Islet precursor cell (in vitro differentiated cells): ENCODE results near the gene TNFSF9.
"Not testable (repeated sequence)": the region's sequence is repeated elsewhere in the genome, so short reads cannot be mapped to it uniquely, and the experiment has no call there.

Experiments
- DNase-seq: peaks from one replicate; pipeline ENCODE4 v3.0.0-alpha.2; 2018

Gene TNFSF9

DNA sequence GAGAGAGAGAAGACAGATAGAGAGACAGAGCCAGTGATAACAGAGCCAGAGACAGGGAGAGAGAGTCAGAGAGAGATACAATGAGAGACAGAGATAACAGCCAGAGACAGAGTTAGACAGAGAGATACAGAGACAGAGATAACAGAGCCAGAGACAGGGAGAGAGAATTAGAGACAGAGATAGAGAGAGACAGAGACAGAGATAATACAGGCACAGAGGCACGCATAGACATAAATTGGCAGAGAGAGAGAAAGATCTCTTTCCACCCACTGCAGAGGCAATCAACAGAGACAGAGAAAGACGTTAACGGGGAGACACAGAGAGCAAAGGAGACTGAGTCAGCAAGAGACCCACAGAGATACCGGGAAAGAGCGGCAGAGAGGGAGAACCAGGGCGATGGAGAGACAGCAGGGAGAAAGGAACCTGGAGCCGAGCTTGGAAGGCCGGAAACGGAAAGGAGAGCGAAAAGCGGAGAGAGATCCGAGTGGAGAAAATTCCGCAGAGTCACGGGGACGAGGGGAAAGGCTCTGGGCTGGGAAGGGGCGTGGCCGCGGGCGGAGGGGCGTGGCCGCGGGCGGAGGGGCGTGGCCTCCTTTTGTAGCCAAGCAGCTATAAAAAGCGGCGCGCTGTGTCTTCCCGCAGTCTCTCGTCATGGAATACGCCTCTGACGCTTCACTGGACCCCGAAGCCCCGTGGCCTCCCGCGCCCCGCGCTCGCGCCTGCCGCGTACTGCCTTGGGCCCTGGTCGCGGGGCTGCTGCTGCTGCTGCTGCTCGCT, at the start of gene TNFSF9:
Gene TNFSF9, plus strand, starts transcription at position 641 of the 777 bp plus-strand sequence. Its CDS starts 11 bp downstream, at position 652.
- peak; percentile 96 for DNase-seq

DNA sequence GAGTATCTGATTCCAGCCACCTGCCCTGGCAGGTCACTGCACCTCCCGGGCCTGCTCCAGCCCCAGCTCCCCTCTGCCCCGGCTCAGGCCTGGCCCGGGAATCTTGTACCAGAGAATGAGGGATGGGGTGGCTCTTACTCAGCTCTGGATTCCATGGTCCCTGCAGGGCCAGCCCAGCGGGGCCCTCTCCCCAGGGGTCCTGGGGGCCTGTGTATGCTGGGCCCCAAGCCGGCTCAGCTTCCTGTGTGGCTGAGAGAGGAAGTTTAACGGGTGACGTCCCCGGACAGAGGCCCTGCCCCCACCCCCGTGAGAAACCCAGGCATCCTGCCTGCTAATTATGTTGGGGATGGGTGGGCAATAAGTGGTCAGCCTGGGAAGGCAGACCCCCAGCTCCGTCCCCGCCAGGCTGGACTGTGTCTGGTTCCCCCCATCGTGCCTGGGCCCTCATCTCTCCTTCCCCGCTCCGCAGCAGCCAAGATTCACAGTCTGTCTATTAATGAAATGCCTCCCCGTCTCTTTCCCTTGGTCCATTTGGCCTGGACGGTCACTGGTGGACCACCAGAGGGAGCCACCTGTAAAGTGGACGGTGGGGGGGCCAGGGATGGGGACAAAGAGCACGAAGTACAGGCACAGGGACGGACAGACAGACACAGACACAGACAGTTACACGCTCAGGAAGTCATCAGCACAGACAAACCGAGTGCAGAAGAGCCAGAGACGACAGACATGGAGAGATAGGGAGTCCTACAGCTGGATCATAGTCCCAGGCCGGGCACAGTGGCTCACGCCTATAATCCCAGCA, 49.1 kb upstream of the TNFSF9 start, which contains the start of gene DENND1C:
Gene DENND1C, minus strand, starts transcription at position 247 of the 802 bp plus-strand sequence. Its CDS starts 92 bp downstream, at position 155.
- peak; percentile 65 for DNase-seq

DNA sequence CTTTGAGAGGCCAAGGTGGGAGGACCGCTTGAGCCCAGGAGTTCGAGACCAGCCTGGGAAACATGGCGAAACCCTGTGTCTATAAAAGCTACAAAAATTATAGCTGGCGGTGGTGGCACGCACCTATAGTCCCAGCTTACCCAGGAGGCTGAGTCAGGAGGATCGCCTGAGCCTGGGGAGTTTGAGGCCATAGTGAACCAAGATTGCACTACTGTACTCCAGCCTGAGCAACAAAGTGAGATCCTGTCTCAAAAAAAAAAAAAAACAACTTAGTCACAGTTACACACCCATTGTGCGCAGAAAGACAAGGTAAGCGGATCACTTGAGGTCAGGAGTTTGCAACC, 48.5 kb upstream of the TNFSF9 start:
- no peak for DNase-seq

DNA sequence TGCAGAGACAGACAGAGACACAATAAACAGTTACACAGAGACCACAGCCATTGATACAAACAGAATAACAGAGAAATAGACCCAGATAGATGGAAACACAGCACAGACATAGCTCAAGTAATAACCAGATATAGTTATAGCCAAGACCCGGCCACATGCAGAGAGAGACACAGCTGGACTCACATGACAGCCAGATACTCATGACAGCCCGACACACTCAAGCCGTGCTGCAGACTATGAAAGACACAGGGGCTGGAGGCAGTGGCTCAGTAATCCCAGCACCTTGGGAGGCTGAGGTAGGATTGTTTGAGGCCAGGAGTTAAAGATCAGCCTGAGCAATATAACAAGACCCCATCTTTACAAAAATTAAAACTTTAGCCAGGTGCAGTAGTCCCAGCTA, 47.6 kb upstream of the TNFSF9 start:
- no peak for DNase-seq

- no peak for DNase-seq
Measured at GRCh38 chr19:6484230-6484629, 46.6 kb upstream of the TNFSF9 start.

DNA sequence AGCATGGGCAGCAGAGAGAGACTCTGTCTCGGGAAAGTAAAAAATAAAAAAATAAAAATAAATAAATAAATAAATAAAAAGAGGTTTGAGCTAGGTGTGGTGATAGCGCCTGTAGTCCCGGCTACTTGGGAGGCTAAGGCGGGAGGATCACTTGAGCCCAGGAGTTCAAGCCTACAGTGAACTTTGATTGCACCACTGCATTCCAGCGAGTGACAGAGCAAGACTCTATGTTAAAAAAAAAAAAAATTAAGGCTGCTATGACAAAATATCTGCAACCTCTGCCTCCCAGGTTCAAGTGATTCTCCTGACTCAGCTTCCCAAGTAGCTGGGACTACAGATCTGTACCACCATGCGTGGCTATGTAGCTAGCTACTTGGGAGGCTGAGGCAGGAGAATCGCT, 46.0 kb upstream of the TNFSF9 start:
- DNase-seq: no peak

DNA sequence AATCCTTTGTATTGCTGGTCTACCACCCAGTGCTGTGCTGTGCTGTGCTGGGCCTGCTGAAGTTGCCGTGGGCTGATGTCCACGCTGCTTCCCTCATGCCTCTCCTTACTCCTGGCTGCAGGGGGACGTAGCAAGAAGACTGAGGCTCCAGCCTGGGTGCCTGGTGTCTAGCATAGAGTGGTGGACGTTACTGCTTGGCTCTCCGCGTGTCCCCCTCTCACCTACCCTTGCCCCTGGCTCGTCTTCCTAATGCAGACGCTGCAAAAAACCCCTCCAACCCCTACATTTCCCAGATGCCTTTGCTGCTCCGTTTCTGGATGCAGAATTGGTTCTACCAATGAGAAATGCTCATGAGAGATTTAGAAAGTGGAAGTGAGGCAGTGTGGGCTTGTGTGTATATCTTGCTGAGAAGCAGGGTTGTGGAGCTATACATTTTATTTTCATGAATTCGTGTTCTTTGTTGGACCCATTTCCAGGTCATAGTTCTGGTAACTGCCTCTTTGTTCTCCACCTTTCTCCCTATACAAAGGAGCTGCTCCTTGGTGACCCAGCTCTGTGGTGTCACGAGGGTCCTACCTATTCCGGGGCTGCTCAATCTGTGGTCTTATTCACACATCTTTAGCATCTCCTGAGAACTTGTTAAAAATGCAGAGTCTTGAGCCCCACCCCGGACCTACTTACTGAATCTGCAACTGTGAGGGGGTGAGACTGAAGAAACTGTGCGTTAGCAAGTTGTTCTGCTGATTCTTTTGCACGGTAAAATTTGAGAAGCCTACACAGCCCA, 41.4 kb upstream of the TNFSF9 start:
- no peak for DNase-seq

DNA sequence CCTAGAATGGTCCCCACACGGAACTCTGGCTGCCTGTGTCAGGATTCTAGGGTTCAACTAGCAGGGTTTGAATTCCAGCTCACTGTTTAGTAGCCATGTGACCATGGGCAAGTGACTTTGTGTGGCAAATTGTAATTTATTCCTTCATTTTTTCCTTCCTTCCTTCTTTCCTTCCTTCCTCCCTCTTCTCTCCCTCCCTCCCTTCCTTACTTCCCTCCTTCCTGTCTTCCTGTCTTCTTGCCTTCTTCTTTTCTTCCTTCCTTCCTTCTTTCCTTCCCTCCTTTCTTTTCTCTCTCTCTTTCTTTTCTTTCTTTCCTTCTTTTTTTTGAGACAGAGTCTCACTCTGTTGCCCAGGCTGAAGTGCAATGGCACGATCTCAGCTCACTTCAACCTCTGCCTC, 40.7 kb upstream of the TNFSF9 start:
- DNase-seq: no peak

DNA sequence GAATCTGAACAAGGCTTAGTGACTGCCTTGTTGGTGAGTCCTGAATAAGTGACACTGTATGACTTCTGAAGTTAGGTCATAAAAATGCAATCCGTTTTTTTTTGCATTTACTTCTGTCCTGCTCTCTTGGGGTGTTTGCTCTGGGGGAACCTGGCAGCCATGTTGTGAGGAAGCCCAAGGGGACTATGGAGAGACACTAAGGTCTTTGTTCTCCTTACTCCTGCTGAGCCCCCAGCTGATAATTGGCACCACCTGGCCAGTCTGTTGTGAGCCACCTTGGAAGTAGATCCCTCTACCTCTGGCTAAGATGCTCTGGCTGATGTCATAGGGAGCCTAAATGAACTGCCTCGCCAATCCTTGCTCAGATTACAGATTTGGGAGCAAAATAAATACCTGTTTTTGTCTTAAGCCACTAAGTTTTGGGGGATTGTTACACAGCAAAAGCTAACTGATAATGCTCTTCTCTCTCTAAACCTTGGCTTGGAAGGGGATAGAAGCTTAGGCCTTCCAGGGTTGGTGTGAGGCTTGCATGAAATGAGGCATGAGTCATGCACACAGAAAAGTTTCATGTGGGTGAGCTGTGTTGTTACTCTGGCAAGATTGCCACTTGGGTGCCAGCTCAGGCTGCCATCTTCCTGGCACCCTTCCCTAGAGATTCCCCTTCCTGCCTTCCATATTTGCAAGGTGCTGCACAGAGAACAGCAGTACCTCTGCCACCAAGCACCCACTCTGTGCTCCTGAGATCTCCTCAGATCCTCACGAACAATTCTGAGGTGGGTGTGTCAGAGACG, 38.8 kb upstream of the TNFSF9 start:
- no peak for DNase-seq

DNA sequence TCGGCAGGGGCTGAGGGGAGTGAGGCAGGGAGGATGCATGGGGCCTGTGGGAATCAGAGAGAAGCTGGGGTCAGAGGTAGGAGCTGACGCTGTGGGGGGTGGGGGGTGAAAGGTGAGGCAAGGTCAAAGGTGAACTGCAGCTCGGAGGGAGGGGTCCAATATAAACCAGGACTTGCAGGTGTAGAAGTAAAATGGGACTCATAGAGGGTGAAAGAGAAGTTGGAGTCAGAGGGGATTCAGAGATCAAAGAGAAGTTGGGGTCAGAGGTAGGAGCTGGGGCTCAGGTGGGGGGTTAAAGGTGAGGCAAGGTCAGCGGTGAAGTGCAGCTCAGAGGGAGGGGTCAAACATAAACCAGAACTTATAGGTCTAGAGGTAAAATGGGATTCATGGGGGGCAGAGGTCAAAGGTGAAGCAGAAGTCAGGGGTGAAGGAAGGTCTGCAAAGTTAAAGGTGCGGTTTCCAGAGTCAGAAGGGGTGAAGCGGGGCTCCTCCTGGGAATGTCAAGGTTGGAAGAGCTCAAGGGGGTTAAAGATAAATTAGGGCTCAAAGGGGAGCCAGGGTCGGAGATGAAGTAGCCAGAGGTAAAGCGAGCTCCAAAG, 36.3 kb upstream of the TNFSF9 start:
- no peak for DNase-seq

DNA sequence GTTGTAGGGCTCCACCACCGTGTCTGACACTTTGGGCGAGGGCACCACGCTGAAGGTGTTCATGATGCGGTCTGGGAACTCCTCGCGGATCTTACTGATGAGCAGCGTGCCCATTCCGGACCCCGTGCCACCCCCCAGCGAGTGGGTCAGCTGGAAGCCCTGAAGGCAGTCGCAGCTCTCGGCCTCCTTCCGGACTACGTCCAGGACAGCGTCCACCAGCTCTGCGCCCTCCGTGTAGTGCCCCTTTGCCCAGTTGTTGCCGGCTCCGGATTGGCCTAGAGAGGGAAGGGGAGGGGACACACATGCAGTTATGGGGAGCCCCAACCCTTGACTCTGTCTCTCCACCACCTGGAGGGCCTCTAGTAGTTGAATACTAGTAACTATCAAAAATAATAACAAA, 34.9 kb upstream of the TNFSF9 start:
- no peak for DNase-seq

DNA sequence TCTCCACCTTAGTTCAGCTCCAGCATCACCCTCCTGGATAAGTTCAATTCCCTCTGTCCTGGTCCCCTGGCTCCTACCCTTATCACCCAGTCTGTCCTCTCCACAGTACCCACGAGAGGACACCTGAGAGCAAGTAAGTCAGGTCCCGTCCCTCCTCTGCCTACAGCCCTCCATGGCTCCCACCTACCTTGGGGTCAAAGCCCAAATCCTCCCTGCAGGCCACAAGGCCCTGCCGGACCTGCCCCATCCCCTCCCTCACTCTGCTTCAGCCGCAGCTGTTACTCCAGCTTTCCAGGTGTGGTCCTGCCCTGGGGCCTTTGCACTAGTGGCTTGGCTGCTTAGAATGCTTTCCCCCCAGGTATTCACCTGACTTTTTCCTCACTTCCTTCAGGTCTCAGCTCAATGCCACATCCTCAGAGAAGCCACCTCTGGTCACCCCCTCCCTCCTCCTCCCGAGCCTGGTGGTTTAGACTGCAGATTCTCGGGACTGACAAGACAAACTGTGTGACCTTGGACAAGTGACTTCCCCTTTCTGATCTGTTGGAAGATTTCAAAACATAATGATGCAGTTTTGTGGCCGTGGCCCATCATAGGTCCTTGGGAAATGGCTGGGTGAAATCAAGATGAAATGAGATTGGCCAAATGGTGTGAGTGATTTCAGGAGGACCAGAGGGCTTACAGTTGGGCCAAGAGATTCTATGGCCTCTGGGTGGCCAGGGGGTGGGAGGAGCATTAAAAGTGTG, 32.4 kb upstream of the TNFSF9 start:
- no peak for DNase-seq

- DNase-seq: no peak
Measured at GRCh38 chr19:6499052-6499790, 31.6 kb upstream of the TNFSF9 start.

GRCh38 chr19:6500837-6501739, 29.7 kb upstream of the TNFSF9 start:
- no peak for DNase-seq

GRCh38 chr19:6501740-6502648, 28.8 kb upstream of the TNFSF9 start, which contains the start of gene TUBB4A:
TUBB4A (minus strand) TSS chr19:6502309; CDS start chr19:6502212, 97 bp downstream.
- DNase-seq: no peak

DNA sequence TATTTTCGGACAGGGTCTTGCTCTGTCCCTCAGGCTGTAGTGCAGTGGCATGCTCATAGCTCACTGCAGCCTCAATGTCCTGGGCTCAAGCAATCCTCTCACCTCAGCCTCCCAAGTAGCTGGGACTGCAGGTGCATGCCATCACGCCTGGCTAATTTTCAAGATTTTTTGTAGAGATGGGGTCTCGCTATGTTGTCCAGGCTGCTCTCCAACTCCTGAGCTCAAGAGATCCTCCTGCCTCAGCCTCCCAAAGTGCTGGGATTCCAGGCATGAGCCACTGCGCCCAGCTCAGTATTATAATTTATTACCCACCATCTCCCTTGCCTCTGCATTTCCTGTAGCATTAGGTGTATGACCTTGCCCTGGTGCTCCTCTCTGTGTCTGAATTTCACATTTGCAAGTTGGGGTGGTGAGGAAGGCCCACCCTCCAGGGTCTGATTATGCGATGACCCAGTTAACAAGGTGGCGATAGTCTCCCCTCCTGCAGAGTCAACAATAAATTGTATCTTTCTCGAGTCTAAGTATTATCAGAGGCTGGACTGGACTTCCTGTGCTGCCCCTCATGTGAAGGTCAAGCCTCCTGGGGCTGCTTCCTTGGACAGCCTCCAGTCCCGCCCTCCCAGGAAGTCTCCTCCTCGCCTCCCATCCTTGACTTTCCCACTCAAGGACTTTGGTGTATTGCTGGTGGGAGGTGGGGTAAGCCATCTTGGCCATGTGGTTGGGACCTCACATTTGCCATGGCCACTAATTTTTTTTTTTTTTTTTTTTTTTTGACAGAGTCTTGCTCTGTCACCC, 27.2 kb upstream of the TNFSF9 start:
- DNase-seq: no peak

DNA sequence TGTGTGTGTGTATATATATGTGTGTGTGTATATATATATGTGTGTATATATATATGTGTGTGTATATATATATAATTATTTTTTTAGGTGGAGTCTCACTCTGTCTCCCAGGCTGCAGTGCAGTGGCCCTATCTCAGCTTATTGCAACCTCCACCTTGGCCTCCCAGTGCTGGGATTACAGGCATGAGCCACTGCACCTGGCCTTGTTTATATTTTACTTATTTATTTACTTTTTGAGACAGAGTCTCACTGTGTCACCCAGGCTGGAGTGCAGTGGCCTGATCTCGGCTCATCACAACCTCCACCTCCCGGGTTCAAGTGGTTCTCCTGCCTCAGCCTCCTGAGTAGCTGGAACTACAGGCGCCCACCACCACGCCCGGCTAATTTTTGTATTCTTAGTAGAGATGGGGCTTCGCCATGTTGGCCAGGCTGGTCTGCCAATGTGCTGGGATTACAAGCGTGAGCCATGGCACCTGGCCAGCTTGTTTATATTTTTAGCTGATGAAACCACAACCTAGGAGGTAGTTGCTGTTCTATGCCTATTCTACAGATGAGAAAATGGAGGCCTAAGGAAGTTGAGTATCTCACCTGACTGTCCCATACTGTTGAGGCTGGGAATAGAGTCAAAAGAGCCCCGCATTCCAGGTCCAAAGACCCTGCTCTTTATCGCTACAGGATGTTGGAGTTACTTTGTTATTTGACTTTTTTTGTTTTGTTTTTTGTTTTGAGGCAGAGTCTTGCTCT, 22.6 kb upstream of the TNFSF9 start:
- DNase-seq: not testable (repeated sequence)
